NCI-H1105 (cell line): ENCODE results near the gene KIAA1549.
"Not testable (repeated sequence)": the region's sequence is repeated elsewhere in the genome, so short reads cannot be mapped to it uniquely, and the experiment has no call there.

Experiments
- DNase-seq: peaks from one replicate; lab custom pipeline; 2025; lab: John Stamatoyannopoulos, UW

The KIAA1549 gene

DNA sequence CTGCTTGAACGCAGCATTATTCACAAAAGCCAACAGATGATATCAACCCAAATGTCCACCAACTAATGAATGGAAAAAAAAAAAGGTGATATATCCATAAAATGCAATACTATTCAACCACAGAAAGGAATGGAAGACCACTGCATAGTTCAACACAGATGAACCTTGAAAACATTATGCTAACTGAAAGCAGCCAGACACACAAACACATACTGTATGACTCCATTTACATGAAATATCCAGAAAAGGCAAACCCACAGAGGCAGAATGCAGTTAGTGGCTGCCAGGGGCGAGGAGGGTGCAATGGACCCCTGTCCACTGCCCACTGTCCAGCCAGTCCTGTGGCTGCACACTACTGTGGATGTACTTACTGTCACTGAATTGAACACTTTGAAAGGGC is 36.6 kb downstream of the KIAA1549 start:
- DNase-seq: no peak

DNA sequence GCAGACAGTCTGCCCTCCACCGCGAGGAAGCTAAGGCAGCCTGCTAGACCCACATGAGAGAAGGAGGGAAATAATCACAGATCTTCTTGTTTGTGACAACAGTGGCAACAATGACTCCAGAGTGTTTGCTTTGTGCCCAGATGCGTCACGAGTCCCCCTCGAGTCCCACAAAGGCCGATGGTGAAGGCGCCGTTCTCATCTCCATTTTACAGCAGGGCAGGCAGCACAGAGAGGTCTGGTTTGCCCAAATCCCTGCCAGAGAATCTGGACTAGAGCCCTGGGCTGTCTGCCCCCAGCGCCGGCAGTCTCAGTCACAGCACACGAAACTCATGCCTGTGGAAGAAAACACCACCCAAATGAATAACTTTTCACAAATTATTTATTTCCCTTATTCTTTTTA is 38.1 kb downstream of the KIAA1549 start:
- no peak for DNase-seq

DNA sequence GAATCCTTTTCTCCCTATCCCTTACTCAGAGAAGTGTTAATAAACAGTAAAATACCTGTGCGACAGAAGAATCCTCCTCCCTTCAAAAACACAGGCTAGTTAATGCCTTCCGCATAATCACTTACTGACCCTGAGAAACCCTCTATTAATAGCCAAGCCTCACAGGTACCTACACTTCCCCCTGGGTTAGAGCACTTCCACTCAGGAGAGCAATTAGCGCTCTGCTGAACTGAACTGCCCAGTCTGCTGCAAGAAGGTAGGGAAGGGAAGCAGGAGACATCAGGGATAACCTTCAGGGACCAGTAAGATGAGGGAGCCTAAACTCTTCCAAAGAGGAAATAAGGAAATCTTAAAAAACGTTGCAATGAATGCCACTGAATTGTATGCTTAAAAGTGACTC is 39.6 kb downstream of the KIAA1549 start:
- DNase-seq: no peak

DNA sequence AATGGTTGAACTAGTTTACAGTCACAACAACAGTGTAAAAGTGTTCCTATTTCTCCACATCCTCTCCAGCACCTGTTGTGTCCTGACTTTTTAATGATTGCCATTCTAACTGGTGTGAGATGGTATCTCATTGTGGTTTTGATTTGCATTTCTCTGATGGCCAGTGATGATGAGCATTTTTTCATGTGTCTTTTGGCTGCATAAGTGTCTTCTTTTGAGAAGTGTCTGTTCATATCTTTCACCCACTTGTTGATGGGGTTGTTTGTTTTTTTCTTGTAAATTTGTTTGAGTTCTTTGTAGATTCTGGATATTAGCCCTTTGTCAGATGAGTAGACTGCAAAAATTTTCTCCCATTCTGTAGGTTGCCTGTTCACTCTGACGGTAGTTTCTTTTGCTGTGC is 40.6 kb downstream of the KIAA1549 start:
- not testable (repeated sequence) for DNase-seq

DNA sequence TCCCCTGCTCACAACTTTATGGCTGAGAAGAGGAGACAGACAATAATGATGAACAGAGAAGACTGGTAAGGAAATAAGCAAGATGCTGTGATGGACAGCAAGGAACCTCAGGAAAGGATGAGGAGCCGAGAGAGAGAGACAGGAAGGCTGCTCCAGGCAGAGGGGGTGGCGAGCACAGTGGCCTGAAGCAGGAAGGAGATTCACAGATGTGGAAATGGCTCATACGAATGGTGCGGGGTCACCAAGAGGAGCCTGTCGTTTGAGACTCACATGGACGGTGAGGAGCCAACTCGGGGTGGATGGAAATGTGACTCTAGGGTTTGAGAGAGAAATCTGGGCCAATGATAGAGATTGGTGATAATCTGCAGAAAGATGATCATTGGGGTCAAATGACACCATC is 43.7 kb downstream of the KIAA1549 start:
- no peak for DNase-seq

DNA sequence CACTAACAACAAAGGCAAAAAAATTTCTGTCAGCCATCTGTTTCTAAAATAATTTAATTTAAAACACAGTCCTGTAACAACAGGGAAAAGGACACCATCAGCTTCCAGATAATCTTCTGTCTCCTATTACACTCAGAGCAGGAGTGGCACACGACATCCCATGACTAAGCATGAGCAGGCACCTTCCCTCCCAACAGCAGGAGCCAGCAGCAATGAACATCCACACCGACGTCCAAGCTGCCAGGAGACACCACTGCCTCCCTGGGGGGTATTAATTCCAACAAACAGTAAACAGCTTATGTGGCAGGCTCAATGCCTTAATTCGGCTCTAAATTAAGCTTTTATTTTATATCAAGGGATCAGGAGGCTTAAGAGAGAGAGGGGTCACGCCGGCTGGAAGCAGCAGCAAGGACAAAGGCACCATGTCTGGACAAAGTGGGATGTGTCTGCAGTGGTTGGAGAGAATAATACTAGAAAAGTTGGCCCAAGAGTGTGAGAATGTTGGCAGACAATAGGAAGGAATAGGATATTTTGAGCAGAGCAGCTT is 45.7 kb downstream of the KIAA1549 start:
- DNase-seq: no peak

DNA sequence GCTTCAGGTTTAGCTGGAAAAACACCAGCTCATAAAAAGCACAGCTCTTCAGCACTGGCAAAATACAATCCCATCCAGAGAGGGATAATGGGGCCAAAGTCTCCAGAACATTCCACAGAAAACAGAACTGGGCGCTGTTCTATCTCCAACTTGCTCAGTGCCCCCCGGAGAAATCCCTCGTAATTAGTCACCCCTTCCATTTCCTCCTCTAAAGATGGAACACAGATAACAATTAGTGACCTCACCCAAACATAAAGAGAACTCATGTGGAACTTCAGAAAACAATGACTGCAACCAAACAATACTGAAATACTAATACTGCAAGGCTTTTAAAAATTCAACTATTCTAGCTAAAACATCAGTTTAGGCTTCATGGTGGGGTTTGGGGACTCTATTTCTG is 46.3 kb downstream of the KIAA1549 start:
- DNase-seq: no peak

DNA sequence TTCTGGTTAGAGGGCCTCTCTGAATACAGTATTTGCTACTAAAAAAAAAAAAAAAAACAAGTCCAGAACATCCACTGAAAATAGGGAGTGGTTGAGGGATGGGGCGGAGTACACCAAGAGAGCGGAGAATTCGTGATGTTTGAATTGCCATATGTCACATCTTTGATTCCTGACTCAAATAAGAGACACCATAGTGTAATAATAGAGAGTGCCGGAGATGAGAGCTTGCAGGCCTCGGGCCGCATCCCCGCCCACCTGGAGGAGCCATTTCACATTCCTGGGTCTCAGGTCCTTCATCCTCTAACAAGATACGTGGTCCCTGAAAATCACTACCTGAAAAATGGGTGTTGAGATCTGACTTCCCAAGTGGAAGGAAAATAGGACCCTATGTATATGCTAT is 46.8 kb downstream of the KIAA1549 start:
- no peak for DNase-seq

DNA sequence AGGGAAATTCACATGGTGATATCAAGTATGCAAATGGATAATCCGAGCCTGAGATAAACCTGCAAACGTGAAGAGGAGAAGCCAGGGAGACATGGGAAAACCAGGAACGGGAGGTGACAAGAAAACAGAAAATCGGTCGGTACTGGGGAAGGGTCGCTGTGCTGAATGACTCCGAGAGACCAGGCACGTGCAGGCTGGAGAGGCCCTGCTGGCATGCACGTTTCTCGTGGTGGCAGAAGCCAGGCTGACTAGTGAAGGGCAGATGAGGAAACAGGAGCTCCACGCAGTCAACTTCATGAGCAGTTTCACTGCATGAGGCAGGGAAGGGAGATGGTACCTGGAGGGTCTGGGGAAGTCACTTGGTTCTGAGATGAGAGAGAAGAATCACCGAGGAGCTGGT is 48.3 kb downstream of the KIAA1549 start:
- DNase-seq: no peak

DNA sequence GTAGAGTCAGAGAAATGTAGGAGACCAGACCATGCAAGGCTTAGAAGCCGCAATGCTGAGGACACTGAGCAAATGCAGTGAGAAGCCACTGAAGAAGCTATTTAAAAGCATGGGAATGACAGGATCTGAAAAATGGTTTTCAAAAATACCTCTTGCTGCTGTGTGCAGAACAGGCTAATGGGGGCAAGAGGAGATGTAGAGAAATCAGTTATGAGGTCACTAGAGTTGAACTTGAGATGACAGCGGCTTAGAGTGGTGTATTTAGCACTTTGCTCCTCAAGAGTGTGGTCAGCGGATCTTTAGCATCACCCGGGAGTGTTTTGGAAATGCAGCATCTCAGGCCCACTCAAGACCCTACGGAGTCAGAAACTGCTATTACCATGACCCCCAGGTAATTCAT is 48.8 kb downstream of the KIAA1549 start:
- no peak for DNase-seq

DNA sequence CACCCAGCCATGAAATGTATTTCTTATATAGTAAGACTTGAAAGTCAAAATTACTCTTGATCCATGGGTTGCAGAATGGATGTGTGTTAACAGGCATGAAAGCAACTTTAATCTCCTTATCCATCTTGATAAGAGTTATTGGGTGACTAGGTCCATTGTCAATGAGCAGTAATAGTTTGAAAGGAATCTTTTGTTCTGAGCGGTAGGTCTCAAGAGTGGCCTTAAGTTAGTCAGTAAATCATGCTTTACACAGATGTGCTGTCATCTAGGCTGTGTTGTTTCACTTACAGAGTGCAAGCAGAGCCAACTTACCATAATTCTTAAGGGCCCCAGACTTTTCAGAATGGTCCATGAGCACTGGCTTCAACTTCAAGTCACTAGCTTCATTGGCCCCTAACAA is 51.2 kb downstream of the KIAA1549 start:
- no peak for DNase-seq

DNA sequence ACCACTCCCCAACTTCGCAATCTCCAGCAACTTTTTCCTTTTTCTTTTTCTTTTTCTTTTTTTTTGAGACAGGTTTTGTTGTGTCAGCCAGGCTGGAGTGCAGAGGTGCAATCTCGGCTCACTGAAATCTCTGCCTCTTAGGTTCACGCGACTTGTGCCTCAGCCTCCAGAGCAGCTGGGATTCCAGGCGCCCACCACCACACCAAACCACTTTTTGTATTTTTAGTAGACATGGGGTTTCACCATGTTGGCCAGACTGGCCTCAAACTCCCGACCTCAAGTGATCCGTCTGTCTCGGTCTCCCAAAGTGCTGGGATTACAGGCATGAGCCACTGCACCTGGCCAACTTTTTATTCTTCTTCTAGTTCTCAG is 55.0 kb downstream of the KIAA1549 start:
- no peak for DNase-seq

DNA sequence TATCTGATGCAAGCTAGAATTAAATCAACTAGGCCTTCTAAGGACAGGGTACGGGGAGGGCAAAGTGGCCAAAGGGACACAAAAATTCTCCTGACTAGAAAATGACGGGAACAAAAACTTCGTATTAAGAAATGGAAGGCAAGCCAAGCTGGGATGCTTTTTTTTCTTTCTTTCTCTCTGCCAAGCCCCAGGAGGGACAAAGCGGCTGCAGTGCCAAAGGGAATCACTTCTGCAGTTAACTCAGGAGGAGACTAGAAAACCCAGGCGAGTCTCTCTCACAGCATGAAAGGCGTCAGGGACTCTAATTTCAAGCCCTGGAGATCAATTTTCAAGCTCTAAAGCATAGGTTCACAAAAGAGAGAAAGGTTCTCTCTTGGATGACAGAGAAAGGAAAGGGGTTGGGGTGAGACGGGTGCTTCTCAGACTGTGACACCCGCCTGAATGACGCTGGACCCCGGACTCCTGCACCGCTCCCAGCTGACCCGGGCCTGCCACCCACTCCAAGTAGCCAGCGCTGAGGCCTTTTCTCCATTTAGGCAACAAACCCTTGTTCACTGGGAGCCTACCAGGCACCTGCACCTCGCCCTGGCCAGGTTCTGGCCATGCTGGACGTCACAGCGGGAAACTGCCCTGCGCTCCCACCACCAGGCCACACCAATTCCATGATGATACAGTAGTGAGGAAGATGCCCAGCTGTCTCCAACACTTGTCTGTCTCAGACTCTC is 56.5 kb downstream of the KIAA1549 start:
- DNase-seq: no peak

DNA sequence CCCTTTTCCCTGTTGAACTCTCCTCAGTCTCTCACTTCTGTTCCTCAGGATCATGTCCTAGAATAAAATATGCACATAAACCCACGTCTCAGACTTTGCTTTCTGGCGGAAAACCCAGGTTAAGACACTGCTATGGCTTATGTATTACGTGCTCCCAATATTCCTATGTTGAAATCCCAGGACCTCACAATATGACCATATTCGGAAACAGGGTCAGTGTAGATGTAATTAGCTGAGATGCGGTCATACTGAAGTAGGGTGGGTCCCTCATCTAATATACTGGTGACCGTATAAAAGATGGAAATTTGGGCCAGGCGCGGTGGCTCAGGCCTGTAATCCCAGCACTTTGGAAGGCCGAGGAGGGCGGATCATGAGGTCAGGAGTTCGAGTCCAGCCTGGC is 59.9 kb downstream of the KIAA1549 start:
- DNase-seq: no peak

DNA sequence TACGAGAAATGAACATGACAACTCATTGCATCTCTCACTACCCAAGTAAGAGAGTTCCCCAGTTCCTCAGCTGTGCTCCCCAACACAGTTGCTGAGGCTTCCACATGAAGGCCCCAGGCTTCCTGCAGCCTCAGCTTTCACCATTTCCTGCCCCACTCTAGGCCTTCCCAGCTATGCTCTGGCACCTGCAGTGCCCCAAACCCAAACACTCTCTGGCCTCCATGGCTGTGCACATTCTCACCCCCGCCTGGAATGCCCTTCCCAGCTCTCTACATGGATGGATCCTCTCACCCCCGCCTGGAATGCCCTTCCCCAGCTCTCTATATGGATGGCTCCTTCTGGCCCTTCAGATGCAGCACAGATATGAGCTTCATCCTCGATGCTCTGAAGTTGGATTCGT is 61.3 kb downstream of the KIAA1549 start:
- no peak for DNase-seq

DNA sequence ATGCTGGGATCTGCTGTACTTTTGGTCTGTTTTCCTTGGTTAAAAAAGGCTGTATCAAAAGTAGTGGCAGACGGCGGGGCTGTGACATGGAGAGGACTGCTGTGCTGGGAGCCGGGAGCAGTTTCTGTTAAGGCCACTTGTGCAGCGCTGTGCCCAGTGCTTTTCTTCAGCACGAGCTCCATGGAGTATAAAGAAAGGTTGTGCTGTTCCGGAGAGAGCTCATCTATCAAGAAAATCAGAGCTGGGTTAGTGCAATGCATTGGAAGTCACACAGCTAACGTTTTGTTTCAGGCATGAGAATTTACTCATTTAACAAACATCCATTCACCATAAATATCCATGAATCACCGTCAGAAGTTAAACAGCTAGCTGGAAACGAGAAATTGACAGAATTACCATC is 62.0 kb downstream of the KIAA1549 start:
- DNase-seq: no peak

DNA sequence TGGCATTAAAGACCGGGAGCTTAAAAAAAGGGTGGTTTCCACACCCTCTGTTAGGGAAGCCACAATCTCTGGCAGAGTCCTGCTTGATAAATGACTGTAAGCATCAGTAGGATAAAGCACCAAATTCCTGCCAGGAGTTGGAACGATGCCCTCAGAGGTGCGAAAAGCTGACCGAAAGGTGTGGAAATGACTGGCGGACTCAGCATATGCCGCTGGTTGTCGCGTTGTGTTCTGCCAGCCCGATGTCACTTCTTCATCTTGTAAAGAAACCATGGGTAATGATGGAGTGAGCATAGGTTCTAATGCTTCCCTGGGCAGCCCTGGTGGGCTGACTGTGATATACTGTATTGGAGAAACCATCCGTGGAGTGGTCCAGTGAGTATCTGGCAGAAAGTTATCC is 62.4 kb downstream of the KIAA1549 start:
- no peak for DNase-seq

DNA sequence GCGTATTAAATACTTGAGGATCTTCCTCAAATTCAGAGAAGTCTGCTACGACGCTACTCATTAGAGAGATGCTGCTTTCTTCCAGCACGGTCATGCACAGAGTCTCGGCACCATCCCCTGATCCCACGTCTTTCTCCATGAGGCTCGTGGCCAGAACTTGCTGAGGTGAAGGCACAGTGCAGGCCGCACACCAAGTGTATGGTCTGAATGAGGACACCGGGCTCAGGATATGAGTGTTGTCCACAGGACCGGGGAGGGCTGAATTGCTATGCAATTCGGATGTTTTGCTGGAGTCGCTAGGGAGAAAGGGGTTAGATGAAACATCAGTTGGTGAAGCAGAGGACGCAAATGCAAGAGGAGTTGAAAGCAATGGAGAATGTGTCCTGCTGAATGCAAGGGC is 63.0 kb downstream of the KIAA1549 start:
- DNase-seq: no peak

DNA sequence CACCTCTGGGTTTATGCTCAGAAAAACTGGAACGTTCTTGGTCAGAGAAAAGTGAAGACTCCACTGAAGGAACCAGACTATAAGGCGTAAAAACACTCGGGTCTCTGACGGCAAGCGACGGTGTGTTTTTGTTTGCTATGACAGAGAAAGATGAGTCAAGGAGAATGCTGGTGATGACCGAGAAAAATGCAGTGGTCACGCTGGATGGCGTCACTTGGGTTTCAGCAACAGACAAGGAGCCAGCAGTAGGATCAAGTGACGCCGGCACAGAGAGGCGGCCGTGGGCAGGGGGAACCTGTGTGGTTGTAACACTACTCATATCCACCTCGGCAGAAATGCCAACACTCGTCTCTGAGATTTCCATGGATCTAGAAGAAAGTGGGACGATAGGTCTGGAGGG is 63.4 kb downstream of the KIAA1549 start:
- no peak for DNase-seq

DNA sequence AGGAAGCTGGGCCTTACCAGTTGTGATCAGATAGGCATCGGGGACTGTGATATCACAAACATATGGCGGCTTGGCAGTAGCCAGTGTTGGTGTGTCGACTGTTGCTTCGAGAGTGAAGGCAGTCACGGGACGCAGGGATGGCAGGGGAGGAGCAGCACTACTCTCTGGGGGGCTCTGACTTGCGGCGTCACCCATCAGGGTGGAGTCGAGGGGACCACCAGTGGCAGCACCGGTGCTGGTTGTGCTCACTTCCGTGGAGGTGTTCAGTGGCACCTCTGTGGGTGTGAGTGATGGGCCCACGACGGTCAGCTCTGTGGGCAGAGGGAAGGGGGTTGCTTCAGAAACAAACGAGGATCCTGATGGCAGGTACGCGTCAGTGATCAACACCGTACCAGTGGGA is 64.5 kb downstream of the KIAA1549 start:
- no peak for DNase-seq

DNA sequence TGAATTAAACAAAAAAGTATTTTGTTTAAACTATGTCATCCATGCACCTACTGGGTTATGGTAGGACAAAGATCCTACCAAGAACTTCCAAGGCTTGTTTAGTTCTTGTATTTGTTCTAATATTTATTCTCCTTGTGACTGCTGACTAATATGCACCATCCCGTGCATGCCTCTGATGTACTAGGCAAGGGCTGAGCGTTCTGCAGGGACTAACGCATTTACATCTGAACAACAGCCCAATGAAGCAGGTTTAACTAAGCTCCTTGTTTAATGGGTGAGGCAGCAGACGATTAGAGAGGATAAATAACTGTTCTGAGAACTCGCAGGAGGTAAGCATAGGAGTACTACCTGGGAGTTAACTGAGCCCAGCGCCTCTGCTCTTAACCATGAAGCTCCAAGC is 64.9 kb downstream of the KIAA1549 start:
- DNase-seq: no peak

DNA sequence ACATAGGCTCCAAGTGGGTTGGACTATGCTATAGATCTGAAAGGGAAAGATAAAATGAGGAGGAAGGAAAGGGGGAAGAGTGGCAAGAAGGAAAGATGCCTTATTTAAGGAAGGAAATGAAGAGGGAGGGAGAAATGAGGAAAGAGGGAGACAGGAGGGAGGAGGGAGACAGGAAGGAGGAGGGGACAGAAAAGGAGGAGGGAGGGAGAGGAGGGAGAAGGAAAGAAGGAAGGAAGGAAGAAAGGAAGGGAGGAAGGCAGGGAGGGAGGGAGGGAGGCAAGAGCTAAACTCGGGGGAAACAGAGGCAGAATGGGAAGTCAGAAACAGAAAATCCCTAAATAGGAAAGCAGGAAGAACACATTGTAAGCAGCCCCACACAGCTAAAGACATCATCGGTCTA is 67.4 kb downstream of the KIAA1549 start:
- DNase-seq: no peak

DNA sequence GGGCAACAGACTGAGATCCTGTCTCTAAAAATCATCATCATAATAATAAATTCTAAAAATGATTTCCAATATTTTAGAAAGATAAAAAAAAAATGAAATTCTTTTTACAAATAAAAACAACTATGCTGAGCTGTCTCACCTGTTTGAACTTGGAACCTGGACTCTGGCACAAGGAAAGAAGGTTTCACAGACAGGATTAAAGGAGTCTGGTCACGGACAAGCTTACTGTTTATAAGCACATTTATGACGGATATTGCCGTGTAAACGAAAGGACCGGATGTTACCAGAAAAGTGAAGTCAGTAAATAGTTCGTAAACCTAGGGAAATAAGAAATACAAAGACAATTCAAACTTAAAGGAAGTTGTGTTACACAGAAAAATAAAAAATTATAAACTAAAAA is 70.2 kb downstream of the KIAA1549 start:
- no peak for DNase-seq

DNA sequence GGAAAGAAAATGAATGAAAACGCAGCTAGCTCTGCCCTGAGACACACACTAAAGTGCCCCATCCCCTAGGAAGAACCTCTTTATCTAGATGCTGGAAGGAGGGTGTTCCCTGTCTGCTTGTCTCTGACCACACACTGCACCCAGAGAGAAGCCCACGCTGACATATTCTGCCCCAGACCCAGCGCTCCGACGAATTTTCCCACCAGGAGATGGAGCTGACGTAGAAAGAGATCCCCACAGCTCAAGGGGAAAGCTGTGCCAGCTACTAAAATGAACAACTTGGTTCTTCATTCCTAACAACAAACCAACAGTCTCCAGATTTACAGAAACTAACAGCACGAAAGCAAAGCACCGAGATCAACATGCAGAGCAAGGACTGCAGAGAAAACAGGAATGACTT is 73.3 kb downstream of the KIAA1549 start:
- DNase-seq: no peak
